HG03521 (cell line): ENCODE data around the gene TARDBP.
"Not testable (repeated sequence)": the region's sequence is repeated elsewhere in the genome, so short reads cannot be mapped to it uniquely, and the experiment has no call there.

Experiments used
- ATAC-seq: cut with Tn5 transposase; IDR thresholded peaks from one replicate; pipeline ENCODE4 v1.9.1; 2021; ENCODE audit warnings: mild to moderate bottlenecking, moderate library complexity; ENCODE audit not compliant: unreplicated experiment

TARDBP gene

DNA sequence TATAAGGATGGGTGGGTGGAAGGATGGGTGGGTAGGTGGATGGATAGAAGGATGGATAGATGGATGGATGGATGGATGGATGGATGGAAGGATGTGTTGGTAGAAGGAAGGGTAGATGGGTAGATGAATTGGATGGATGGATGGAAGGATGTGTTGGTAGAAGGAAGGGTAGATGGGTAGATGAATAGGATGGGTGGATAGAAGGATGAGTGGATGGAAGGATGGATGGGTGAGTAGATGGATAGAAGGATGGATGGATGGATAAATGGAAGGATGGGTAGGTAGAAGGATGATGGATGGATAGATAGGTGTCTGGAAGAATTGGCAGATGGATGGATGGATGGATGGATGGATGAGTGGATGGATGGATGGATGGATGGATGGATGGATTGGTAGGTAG, 28.6 kb downstream of the TARDBP start:
- no peak for ATAC-seq

DNA sequence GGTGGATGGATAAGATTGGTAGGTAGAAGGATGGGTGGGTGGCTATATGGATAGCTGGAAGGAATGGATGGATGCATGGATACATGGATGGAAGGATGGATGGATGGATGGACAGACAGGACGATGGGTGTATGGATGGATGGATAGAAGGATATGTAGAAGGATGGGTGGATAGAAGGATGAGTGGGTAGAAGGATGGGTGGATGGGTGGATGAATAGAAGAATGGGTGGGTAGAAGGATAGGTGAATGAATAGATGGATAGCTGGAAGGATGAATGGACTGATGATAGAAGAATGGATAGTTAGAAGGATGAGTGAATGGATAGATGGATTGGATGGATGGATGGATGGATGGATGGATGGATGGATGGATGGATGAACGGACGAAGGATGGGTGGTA, 29.6 kb downstream of the TARDBP start:
- no peak for ATAC-seq

DNA sequence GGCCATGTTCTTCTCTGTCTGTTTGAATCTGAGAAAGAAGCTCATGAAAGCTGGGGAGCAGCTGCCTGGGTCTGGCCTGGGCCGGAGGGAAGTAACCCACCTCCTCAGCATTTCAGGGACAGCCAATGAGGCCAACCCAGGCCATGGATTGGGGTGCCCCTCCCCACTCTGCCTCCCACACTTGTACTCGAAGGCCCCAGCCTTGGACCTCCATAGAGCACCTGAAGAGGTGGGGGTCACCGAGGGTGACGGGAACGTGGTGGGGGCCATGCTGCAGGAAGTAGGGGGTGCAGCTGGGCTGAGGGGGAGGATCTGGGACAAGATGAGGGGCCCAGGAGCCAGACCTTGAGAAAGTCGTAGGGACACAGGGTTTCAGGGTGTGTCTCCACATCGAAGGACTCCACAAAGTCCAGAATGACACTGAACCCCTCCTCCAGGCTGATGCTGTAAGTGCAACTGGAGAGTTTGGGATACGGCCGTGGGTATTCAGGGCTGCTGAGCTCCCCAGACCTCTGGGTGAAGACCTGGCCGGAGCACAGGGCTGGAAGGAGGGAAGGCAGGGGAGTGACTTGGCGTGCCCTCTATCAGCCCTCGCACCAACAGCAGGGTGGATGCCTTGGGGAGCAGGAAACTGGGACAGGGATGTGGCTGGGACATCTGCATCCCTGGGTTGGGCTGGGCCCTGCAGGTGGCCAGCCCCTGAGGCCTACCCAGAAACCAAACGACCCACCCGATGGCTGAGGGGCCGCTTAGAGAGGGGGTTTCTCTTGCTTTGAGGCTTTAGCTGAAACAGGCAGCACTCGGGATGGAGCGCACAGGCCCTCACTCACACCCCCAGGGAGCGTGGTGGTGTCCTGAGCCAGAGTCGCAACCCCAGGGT, 30.8 kb downstream of the TARDBP start:
- no peak for ATAC-seq

DNA sequence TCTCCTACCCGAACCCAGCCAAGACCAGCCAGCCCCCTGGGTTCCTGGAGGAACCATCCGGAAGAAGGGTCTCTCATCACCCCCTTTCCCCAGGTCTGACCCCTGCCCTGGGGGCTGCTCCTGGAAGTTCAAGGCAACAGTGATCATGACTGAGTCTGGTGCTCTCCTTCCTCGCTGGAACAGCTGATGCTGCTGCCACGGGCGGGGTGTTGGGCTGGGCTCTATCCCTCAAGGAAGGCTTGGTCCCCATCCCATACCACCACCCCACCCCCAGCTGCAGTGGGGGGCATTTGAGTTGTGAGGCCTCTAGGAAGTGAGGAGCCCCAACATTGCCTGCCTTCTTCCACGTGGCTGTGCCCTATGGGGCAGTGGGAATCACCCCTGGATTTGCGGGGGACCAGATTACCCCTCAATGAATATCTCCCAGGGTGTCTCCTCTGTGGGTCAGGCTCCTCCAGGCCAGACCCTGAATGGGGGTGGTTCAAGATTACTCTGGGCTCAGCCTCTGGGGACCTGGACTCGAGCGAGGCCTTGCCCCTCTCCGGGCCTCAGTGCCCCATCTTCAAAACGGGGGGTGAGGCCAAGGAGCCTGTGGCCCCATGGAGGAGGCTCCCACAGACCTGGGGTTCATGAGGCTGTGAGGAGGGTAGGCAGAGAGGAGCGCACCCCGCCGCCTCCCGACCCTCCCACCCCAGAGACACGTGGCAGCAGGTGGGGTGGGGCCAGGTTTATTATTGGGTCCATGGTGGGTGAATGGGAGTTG, 31.8 kb downstream of the TARDBP start:
- no peak for ATAC-seq

DNA sequence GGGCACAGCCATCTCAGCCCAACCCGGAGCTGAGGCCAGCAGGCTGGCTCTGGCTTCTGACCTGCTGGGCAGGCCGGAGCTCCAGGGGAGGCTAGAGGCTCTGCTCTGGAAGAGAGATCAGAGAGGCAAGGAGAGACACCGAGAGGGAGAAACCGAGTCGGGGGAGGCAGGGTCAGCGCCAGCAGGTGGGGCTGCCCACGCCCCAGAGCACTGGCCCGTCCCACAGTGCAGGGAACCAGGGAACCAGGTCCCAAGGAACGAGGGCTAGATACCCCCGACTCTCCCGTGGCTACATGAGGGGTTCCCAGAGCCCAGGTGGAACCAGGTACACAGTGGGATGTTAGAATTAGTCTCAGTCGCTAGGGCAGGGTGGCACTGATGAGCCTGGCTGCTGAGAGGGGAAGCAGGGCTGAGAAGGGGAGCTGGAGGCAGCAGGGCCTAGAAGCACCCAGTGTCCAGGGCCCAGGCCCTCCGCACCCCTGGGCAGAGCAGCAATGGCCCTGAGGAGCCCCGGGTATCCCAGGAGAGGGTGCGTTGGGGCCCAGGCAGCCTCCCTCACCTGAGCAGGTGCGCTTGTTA, 32.5 kb downstream of the TARDBP start:
- no peak for ATAC-seq

DNA sequence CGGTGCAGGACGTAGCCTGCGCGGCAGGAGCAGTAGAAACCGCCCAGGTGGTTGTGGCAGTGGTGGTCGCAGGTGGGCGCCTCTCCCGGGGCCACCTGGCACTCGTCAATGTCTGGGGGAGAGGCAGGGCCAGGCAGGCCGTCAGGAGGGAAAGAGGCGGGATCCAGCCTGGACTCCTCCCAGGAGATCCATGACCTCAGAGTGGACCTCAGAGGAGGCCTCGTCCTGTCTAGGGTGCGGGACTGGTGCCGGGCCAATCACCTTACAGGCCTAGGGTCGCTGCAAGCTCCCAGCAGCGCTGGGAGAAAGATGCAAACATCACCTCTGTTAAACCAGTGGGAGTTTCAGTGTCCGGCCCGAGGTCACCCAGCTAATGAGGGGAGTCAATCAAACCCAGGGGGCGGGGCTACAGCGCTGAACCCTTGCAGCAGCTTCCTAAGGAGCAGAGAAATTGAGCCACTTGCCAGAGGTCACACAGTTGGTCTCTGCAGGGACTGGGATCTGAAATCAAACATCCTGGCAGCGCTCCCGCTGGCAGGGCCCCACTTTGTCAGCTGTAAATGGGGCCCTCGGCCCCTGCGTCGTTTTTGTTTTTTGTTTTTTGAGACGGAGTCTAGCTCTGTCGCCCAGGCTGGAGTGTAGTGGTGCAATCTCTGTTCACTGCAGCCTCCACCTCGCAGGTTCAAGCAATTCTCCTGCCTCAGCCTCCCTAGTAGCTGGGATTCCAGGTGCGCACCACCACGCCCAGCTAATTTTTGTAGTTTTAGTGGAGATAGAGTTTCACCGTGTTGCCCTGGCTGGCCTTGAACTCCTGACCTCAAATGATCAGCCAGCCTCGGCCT, 33.2 kb downstream of the TARDBP start:
- ATAC-seq = no peak

DNA sequence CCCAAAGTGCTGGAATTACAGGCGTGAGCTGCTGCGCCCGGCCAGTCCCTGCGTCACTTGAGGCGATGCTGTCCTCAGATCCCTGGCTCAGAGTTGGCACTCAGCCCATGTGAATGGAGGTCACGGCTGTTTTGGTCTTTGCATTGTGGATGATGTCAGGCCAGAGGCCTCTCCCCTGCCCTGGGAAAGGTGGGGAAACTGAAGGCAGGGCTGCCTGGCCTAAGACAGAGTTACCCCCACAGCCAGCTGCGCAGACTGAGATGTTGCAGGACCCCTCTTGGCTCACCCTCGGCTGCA, 33.8 kb downstream of the TARDBP start:
- ATAC-seq = no peak

DNA sequence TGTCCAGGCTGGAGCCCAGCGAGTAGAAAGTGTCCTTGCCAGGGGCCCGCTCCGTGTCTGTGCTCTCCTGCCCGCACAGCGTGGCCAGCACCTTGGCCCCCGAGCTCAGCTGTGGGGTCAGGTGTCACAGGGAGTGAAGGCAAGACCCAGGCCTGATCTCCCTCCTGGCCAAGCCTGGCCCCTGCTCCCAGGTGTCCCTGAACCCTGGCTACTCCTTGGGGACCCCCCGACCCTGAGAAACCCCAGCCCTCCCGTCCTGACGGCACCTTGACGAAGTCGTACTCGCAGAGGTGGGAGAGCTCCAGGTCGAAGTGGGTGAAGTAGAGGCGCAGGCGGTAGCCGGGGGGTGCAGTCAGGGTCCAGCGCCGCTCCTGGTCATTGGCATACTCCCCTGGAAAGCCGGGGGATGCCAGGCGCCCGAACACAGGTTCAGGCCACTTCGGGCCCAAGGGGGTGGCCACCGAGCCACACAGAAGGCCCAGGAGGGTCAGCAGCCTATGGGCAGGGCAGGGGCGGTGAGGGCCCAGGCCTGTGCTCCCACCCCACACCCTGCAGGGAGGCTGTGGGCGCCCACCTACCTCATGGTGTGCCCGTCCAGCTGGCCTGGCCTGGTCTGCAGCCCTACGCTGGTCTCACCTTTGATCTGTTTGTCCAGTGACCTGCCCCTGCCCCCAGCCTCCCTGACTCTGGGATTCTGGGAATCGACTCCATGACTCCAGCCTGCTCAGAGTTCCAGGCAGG, 34.3 kb downstream of the TARDBP start, which contains the start of gene MASP2:
MASP2 (minus strand) TSS at position 615 of the 741 bp plus-strand sequence; CDS start at position 583, 32 bp downstream.
- no peak for ATAC-seq

DNA sequence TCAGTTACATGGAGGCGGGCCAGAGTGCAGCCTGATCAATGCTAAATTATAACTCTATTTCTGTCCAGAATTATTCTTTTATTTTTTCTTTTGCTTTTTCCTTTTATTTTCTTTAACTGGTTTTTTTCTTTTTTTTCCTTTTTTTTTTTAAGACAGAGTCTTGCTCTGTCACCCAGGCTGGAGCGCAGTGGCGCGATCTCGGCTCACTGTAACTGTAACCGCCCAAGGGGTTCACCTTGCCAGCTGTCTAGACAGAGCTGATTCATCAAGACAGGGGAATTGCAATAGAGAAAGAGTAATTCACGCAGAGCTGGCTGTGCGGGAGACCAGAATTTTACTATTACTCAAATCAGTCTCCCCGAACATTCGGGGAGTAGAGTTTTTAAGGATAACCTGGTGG, 38.7 kb downstream of the TARDBP start:
- not testable (repeated sequence) for ATAC-seq

DNA sequence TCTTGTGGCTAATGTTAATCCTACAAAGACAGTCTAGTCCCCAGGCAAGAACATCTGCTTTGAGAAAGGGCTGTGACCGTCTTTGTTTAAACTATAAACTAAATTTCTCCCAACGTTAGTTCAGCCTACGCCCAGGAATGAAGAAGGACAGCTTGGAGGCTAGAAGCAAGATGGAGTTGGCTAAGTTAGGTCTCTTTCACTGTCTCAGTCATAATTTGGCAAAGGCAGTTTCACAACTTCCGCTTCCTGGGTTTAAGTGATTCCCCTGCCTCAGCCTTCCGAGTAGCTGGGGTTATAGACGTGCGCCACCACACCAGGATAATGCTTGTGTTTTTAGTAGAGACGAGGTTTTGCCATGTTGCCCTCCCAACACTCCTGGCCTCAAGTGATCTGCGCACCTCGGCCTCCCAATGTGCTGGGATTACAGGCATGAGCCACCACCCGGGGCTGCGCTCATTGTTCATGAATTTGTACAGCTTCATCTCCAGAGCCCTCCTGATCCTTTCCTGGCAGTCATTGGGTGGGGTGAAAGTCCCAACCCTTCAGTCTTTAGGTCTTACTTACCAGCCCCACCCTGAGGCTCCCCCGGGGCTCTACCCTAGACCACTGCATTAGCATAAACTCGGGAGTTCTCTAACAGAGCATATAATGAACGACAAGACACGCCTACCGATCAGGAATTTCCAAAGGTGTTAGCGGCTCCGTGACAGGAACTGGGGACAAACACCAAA, 39.5 kb downstream of the TARDBP start:
- ATAC-seq = no peak

DNA sequence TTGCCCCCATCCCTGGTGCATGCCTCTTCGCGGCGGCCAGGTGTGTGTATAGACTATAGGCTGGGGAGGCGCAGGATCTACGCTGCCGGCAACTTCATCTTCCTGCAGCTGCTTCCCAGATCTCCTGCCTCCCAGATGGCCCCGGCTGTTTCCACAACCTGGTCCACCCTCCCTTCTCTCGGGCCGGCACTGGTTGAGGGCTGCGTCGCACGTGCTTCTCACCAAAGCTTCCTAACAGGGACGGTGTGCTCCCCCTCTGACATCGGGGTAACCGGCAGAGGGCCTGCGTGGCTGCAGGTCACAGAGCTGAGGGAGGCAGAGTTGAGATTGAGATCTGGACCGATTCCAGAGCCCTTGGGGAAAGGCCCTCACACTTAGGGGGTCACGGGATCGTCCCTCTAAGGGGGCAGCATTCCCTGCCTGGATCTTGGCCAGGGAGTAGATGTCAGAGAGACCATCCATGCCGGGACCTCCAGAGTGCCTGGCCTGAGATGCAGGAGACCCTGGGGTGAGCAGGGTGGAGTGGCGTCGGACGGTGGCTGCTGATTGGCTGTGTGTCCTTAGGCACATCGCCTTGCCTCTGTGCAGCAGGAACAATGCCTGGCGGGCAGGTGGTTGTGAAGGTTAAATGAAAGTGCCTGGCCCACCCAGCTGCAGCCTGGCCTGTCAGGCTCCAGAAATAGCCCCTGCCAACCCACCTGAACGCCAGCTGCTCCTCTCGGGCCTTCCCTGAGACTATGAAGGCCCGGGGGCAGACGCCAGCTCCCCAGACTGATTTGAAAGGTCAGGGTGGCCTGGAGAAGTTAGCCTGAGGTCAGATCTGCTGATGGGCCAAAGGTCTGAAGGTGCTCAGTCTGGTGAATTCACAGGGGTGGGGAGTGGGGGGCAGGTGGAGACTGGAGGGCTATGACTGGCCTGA, 40.6 kb downstream of the TARDBP start:
- no peak for ATAC-seq

DNA sequence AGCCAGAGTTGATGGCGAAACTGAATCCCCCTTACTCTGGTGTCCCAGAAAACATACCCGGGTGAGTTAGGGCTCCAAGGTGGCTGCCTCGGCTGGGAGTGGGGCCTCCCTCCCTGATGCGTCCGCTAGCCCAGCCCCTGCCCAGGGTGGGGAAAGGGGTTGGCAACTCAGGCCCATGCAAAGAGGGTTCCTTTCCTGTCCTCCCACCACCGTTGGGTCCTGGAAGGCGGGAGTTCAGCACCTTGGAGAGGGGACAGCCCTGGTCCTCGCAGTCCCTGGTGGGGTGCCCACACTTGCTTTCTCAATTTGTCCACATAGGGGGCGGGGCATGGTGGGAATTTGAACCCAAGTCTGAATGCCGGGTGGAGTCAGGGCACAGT, 41.3 kb downstream of the TARDBP start:
- no peak for ATAC-seq

DNA sequence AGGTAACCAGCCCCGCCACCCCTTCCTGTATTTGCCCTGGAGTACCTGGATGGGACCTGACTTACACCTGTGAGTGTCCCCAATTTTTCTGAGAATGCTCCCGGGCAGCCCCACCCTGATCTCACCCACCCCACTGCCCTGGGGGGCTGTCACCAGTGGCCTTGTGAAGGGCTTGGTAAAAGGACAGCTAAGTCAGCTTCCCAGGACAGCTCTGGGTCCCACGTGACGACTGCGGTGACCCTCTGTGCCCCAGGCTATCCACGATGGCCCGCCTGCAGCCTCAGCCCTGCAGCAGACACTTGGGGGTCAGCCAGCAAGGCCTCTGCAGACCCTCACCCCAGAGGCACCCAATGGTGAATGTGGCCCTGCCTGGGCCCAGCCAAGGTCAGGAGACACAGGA, 41.7 kb downstream of the TARDBP start:
- ATAC-seq = no peak

DNA sequence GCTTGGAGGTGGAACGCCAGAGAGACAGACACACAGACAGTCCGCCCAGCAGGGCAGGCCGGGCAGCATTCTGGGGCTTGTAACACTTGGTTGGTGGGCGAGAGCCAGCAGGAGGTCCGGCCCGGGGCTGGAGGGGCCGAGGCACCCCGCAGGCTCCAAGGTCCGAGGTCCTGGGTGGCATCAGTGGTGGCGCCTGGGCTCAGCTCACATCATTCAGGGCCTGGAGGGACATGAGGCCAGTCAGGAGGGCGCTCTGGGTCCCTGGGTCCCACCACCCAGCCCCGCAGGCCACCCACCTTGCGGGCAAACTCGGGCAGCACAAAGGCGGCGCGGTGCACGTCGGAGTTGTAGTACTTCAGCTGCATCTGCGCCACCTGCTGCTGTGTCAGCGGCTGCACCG, 42.2 kb downstream of the TARDBP start:
- no peak for ATAC-seq

DNA sequence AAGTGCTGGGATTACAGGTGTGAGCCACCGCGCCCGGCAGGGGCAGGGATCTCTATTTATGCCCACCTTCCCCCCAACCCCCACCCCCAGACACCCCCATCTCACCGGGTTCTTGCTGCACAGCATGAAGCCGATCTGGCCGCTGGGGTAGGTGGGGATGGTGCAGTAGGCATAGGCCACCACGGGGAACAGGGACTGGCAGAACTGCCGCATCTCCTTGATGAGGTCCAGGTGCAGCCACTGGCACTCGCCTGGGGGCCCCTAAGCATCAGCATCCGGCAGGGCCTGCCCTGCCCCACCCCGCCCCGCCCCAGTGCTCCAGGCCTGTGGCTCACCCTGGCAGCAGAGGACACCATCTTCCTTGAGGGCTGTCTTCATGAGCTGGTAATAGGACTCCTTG, 43.2 kb downstream of the TARDBP start:
- ATAC-seq = no peak

DNA sequence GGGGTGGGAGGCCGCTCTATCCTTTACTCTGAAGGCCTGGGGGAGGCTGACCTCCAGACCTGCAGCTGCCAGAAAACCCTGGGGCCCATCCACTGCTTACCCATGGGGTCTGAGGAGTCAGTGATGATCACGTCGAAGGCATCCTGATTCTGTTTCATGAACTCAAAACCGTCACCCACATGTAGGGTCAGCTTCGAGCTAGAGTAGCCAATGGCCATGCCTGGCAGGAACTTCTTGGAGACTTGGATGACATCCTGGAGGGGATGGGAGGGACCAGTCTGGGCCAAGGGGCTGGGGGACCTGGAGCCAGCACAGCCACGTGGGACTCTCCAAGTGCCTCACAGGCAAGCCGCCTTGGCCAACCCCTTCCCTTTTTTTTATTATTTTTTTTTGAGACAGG, 44.0 kb downstream of the TARDBP start:
- no peak for ATAC-seq

DNA sequence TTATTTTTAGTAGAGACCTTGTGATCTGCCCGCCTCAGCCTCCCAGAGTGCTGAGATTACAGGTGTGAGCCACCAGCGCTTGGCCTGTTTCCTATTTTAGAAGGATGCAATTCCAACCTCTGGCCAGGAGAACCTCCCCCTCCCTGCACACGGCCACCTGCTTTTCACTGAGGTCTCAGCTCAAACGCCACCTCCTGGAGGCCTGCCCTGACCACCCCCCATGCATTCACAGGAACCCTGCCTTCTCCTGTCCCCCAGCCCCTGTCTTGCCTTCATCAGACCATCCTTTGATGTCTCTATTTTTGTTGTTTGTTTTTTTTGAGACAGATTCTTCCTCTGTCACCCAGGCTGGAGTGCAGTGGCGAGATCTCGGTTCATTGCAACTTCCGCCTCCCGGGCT, 45.0 kb downstream of the TARDBP start:
- no peak for ATAC-seq

DNA sequence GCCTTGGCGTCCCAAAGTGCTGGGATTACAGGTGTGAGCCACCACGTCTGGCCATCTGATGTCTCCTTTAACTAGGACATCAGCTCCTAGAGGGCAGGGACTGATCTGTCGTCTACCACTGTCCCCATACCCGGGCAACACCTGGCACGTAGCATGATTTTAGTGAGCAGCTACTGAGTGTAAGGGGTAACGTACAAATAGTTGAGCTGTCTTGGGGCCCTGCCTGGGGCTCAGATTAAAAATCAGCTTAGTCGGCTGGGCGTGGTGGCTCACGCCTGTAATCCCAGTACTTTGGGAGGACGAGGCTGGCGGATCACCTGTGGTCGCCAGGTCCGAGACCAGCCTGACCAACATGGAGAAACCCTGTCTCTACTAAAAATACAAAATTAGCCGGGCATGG, 45.6 kb downstream of the TARDBP start:
- no peak for ATAC-seq
